Brain pericyte (primary cell): ENCODE data around the gene GREB1L.
"Not testable (repeated sequence)": the region's sequence is repeated elsewhere in the genome, so short reads cannot be mapped to it uniquely, and the experiment has no call there.

Experiments
- DNase-seq: peaks from one replicate; pipeline ENCODE4 v3.0.0-alpha.2; 2012; ENCODE audit warnings: low read depth, low spot score

Gene GREB1L

DNA sequence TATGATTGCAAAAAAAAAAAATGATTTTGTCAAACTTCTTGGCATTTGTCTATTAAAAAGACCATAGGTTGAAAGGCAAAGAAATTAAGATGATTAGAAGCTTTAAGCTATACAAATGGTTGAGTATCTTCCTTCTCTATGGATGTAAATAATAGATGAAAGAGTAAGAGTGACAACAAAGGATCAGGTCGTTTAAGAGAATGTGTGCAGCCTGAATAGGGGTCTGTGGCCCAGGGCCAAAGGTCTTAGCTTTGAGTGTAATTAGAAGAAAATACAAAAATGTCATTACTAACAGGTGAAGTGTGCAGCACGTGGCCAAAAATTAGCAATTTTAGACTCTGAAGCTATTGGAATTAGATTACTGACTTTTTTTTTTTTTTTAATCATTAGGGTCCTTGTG is 122.4 kb downstream of the GREB1L start:
- no peak for DNase-seq

DNA sequence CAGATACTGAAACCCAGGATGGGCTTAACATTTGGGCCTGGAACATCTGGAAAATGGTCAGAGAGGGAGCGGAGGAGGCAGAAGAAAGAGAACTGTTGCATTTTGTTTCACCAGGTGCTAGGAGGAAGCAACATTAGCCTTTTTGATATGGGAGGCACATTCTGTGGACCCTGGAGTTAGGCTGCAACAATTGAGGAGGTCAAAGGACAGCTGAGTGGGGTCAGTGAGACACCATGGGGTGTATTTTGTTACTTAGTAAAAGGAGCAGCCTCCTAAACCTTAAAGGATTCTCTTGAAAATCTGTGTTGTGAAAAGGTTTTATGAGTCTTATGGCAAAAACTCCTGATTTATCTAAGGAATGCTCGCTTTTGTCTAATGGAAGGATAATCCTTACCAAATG is 124.9 kb downstream of the GREB1L start:
- no peak for DNase-seq

DNA sequence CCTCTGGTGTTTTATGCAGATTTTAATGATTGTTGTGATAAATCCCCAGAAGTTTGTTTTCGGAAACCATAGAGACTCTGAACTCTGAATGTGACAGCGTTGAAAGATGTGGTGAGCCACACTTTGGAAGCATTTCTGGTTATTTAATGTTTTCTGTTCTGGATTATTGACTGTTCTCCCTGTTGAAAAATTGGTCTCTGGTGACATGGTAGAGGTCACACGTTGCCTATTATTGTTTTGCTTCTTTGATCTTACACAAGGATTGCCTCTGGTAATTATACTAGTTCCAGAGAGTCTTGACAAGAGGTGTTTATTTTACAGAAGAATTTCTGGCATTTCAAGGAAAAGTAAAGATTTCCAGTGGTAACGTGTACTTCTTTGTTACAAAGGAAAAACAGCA is 127.1 kb downstream of the GREB1L start:
- DNase-seq, result no peak

DNA sequence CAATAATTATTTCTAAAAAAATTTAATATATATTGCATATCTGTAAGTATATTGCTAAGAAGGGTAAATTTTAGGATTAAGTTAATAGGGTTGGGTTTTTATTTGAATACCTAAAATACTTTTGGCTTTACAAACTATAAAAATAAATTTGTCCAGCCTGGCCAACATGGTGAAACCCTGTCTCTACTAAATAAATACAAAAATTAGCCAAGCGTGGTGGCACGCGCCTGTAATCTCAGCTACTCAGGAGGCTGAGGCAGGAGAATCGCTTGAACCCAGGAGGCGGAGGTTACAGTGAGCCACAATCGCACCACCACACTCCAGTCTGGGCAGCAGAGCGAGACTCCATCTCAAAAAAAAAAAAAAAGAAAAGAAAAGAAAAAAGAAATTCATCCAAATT is 127.6 kb downstream of the GREB1L start:
- DNase-seq, result not testable (repeated sequence)

DNA sequence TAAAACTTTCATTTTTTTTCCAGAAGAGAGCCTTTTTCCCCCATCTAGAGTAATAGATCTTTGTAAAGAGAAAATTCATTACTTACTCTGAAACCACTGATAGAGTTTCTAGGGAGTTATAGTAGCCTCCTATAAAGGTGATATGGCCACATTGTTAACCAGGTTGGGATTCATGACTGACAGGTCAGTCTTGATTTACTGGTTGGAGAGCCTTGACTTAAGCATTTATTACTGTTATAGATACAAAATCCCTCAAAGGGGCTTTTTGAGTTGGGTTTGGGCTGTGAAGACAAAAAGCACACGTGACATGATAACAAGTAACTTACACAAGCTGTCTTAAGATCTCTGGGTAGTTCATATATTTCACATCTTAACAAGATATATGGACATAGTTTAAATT is 141.0 kb downstream of the GREB1L start:
- DNase-seq, result no peak

DNA sequence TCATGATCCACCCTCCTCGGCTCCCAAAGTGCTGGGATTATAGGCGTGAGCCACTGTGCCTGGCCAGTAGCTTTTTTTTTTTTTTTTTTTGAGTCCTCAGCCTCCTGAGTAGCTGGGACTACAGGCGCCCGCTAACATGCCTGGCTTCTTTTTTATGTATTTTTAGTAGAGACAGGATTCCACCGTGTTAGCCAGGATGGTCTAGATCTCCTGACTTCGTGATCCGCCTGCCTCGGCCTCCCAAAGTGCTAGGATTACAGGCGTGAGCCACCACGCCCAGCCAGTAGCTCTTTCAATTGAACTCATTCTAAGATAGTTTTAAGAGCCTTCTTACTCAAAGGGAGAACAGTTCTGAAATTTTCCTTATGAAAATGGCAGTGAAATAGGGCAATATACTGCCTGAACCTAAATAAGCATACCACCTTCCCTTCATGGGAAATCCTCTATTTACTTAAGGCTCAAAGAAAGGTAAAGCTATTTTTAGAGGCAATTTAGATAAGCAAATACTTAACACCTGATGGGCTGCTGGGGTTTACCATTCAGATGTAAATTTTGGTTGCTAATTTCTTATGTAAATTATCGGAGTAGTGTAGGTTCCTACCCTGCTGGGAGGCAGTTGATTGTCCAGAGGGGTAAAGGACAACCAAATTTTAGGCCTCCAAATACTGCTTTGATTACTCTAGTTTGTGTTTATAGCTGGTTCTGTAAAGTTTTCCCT is 144.7 kb downstream of the GREB1L start:
- no peak for DNase-seq

DNA sequence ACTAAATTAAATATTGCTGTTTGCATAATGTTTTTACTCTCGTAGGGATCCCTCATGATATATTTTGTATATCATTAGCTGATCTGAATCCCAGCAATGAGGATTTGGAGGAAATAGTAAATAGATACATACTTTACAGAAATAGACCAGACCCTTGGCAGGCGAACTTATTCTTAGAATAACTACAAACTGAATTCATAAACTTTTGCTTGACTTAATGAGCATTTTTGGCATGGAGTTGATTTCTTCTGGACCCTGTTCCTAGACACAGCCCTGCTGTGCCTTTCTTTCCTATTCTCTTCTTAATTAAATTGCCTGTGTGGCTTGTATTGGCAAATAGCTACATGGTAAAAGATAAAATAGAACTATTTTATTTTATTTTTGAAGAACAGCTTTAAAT is 145.9 kb downstream of the GREB1L start:
- DNase-seq, result no peak

DNA sequence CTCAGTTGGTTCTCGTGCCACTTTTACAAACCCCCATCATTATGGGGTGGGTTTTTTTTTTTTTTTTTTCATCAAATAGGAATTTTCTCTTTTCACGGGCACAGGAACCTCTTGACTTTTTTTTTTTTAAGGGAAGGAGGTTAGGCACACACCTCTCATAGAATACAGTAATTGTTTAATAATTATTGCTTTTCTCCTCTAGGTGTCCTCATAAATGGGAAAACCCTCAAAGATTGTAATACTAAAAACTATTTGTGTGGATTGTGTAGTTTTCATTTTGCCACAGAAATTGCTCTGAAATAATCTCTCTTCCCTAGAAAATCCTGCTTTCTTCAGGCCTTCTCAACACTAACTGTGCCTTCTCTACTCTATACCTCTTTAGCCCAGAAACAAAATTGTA is 147.3 kb downstream of the GREB1L start:
- DNase-seq, result no peak

DNA sequence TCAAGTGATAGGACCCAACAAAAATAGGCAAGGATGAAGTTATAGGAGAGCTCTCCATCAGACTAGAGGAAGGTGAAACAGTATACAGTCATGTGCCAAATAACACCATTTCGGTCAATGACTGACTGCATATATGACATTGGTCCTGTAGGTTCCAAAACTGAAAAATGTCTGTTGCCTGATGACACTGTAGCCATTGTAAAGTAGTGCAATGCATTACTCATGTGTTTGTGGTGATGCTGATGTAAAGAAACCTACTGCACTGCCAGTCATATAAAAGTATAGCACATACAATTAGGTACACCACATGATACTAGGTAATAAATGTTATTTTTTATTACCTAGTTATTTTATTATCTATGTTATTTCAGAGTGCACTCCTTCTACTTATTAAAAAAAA is 147.9 kb downstream of the GREB1L start:
- DNase-seq, result no peak

DNA sequence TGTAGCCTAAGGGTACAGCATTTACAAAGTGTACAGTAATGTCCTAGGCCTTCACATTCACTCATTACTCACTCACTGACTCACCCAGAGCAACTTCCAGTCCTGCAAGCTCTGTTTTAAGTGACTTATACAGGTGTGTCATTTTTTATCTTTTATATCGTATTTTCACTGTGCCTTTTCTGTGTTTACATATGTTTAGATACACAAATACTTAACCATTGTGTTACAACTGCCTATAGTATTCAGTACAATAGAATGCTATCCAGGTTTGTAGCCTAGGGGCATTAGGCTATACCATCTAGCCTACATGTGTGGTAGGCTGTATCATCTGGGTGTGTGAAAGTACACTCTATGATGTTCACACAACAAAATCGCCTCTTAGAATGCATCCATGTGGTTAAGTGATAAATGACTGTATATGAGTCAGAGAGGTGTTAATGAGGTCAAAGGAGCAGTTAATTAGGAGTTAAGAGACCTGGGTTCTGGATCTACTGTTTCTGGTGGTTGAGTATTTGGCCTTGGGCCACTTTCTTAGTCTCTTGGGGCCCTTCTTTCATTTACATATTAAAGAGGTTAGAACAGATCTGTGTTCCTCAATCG is 149.1 kb downstream of the GREB1L start:
- no peak for DNase-seq

DNA sequence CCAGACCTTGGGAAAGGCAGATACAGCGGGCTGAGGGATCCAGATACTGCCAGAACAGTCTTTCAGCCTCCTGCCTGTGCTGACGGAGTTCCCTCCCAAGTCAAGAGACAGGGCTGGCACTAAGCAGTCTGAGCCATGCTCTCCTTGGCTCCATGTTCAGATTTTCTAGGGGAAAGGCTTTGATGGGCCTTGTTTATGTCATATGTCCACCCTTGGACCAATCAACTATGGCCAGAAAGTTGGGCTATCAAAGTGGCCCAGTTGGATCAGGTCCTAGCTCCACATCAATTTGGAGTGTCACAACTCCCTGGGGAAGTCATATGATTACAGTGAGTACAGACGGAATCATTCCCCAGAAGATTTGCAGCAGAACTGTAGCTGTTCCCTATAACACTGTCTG is 152.0 kb downstream of the GREB1L start:
- DNase-seq, result no peak

DNA sequence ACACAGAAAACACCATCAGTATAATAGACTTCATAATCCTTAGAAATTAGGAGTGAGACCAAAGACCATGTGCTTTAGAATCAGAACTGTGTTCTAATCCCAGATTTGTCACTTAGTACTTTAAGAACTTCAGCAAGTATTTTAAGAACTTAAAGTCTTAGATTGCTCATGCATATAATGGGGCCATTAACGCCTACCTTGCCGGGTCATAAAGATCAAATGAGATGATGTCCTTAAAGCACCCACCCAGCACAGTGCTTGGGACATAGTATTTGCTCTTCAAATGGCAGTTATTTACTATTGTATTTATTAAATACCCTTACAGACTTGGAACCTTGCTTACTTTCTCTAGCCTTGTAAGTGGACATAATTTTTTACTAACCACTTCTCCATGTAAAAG is 156.1 kb downstream of the GREB1L start:
- DNase-seq, result no peak

DNA sequence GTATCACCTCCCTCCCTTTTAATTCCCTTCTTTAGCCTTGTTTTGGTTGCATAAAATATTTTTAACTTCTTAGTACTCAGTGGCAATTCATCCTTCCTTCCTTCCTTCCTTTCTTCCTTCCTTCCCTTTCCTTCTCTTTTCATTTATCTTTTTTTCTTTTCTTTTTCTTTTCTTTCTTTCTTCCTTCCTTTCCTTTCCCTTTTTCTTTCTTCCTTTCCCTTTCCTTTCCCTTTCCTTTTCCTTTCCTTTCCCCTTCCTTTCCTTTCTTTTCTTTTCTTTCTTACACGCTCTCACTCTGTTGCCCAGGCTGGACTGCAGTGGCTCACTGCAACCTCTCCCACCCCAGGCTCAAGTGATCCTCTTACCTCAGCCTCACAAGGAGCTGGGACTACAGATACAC is 160.2 kb downstream of the GREB1L start:
- no peak for DNase-seq

DNA sequence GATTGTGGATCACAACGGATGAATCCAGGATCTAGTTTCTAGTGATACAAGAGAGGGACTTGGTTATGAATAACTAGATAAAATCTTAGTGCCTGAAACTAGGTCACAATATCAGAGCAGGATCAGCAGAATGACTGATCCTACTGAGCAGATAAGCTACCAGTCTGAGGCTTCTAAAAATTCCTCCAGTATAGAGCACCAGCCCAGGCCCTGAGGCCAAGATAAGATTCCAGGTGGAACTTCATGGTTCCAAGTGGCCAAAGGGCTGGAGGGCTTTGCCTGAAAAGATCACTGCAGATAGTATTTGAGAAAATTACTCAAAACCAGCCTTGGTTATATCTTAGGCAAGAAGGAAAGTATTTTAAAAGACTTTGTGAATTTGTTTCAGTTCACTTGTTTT is 162.4 kb downstream of the GREB1L start:
- DNase-seq, result no peak

DNA sequence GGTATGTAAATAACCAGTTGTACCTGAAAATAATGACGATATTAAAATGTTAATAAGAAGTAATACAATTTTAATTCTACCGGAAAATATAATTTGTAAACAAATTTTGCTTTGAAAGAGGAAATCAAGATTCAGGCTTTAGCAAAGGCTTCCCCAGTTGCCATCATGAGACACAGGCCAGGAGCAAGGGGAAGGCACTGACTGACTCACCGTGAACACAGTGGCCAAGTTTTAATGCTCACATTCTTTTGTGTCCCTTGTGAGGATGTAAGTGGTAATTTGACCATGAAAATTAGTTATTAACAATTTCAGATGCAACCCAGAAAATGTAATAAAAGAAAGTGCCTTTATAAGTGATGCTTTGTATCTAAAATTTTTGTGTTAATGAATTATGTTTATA is 164.1 kb downstream of the GREB1L start:
- DNase-seq, result no peak

DNA sequence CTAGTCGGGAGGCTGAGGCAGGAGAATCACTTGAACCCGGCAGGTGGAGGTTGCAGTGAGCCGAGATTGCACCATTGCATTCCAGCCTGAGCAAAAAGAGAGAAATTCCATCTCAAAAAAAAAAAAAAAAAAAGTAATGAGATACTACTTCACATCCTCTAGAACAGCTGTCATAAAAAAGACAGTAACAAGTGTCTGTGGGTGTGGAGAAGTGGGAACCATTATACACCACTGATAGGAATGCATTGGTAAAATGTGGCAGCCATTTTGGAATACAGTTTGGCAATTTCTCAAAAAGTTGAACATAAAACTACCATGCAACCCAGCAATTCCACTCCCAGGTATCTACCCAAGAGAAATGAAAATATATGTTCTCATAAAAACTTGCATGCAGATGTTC is 166.6 kb downstream of the GREB1L start:
- no peak for DNase-seq

DNA sequence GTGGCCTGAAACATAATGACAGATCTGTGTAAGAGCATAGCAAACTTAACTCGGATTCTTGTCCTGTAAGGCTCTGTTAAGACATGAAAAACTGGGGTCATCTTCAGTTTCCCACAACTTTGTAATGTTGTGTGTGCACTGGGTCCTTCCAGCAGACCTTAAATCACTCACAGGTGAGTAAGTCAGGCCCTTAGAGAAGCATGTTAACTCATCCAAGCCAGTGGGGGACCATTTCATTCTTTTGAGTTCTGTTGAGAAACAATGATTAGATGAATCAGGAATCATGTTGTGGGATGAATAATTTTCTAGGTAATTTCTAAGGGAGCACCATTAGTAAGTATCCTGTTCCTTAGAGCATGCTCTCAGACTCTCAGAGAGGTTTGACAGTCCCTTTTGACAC is 191.4 kb downstream of the GREB1L start:
- no peak for DNase-seq

DNA sequence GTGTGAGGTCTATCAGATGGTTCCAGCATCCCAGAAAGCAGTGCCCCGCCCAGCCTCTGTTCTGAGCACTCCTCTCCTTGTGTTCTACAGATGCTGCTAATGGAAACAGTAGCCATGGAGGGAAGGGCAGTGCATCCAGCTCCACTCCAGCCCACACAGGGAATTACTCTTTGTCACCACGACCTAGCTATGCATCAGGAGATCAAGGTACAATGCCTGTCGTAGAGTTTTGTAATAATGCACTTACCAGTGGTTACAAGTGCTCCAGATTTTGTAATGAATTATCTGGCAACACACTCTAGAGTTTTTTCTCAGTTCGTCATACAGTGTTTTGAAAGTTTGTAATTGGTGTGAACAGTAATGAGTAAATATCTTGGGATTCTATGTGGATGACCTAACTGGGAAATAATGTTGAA is 197.4 kb downstream of the GREB1L start:
- DNase-seq, result no peak

DNA sequence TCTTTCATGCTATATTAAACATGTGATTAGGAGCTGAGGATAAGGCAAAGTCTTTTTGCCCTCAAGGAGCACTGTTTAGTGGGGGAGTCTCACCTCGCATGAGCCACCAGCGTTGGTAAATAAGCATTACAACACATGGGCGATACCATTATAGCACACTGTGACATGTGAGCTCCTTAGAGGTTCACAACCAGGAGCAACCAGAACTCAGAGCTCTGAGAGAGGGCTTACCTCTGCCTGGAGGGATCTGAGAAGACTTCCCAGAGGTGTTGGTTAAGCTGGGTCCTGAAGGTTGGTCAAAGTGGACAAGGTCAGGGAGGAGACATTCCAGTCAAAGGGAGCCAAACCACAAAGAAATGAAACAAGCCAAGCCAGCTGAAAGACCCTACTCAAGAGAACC is 199.6 kb downstream of the GREB1L start:
- DNase-seq, result no peak

DNA sequence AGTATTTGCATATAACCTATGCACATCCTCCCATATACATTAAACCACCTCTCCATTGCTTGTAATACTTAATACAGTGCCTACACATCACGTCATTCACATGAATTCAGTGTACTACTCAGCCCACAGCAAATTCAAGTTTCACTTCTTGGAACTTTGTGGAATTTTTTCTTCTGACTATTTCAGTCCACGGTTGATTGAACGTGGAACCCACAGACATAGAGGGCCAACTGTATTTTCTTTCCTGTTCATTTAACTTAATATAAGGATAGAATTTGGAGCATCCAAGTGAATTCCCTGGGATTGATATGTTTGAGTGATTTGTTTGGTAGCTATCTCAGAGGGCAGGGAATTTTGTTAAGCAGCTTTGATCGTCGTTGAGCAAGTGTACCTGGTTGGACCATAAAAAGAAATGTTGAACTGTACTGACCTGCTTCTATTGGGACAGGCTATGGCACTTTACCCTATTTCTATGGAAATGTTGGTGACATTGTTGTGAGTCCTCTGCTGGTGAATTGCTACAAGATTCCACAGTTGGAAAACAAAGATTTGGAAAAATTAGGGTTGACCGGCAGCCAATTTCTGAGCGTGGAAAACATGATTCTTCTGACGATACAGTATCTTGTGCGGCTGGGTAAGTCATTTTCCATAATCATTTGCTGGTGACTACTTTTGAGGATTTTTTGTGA is 201.9 kb downstream of the GREB1L start:
- no peak for DNase-seq

DNA sequence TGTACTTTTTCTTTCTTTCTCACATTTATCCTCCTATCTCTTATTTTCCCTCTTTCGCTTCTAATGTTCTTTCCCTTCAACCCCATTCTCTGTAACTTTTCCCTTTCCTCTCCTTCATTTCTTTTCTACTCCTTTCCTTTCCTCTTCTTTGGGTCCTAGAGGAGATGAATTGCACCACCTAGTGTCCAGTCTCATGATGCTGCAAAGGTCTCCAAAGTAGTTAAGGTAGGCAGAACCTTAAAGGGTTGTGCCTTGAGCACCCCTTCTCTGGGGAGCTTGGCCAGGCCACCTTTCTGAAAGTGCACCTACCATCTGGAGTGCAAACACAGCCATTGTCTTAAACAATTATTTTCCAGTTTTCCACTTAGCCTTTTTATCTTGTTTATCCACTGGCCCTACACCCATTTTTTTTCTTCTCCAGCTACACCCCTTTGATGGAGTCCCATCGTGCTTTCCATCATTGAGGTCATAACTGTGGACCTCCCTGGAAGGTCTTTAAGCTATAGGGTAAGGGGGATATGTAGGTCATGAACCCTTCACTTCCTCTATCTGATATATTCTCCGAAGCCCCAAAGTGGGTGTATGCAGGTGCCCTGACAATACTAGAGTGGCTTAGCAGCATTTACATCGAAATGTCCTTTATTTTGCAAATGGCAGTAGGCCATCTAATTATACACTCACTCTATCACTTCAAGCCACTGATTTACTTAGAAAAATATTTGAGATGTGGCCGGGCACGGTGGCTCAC is 202.6 kb downstream of the GREB1L start:
- DNase-seq, result no peak

DNA sequence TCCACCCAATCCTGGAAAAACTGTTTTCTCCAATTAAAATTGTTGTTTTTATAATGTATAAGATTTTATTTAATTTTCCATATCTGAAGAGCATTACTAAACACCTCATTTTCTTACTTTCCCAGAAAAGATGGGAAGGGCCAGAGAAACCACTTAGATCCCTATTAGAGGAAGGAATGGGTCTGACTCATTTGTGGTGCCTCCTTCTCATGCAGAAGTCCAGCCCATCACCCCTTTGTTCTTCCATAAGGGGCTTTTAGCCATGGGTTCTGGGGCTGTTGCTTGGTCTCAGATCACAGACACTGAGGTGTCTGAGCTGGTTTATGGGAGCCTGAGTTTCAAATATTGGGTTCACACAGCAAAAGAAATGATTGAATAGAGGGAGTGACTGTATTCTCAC is 206.3 kb downstream of the GREB1L start:
- DNase-seq, result no peak
